GM19468 (cell line): ENCODE data around the gene C5.
A peak's percentile ranks its signal among the peaks of the same experiment; 100 is the strongest.
"Not testable (repeated sequence)": the region's sequence is repeated elsewhere in the genome, so short reads cannot be mapped to it uniquely, and the experiment has no call there.

Experiments used
- ATAC-seq: cut with Tn5 transposase; IDR thresholded peaks from one replicate; pipeline ENCODE4 v1.9.1; 2021; ENCODE audit warnings: mild to moderate bottlenecking, moderate library complexity, moderate number of reproducible peaks; ENCODE audit not compliant: unreplicated experiment; ENCODE audit errors: extremely low read depth

C5 gene

DNA sequence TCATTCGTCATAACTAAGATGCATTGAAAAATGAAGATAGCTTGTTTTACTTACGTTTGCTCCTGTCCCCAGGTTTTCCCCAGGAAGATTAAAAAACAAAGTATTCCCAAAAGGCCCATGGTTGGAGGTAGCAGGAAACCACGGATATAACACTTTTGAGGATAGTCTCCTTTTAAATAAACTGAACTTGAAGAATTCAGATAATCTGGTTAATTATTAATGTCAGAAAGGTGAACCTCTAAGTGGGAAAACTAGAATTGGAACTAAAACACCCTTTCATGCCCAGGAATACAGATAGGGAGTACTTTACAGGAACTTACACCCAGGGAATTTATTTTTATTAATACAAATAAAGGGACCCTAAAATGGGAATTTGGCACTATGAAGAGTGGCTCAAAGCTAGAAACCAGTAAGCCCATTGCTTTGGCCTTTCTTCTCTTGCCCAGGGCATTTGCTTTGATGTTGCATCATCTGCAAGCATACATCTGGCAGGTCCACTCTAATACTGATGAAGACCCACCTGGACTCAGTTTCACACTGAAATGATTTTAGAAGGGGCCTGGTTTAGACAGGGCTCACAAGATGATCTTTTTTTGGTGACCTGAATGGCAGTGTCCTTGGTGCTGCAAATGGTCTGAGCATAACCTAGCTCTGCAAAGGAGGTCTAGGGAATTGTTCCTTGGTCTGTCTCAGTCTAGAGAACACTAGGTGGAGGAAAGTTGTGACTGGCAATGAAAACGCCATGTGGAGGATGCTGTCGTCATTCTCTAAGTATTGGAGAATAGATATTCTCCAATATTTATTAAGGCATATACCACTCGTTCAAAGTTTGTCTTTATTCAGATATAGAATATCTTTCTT, at the start of gene C5:
Gene C5, minus strand, starts transcription at position 148 of the 861 bp plus-strand sequence. Its CDS starts 29 bp downstream, at position 119.
- no peak for ATAC-seq

DNA sequence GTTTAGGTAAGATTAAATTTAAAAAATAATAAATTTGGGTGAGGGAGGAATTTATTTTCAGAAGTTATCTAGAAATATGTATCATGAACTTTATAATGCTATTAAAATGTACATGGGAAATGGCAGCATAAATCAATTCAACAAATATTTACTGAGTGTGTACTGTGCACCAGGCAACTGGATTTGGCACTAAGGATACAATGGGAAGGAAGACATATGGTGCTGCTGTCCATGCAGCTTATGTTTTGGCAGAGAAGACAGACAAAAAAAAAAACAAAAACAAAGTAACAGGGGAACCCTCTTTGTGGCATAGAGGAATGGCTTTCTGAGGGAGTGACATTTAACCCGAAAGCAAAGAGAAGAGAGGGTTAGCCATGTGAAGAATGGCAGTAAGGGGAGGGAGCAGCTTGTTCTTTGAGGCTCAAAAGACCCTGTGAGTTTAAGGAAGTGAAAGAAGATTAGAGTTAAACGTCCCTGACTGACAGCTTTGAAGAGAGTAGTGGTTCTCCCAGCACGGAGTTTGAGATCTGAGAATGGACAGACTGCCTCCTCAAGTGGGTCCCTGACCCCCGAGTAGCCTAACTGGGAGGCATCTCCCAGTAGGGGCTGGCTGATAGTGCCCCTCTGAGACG, 48.6 kb upstream of the C5 start:
- no peak for ATAC-seq

DNA sequence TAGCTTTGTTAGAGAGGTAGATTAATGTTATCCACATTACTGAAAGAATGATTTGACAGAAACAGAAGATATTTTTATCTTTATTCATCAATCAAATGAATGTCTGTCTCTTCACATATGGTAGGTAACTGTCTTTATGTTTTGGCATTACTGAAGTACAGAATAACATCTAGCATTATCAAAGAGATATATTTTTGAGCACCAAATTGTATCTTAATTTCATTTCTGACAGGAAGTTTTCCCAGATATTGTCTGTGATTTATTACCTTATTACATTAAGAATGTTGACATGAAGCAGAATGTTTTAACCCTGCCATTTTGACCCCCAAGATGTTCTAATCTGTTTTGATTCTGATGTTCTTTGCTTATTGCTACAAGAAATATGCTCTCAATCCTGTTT, 45.0 kb upstream of the C5 start:
- ATAC-seq, result no peak

DNA sequence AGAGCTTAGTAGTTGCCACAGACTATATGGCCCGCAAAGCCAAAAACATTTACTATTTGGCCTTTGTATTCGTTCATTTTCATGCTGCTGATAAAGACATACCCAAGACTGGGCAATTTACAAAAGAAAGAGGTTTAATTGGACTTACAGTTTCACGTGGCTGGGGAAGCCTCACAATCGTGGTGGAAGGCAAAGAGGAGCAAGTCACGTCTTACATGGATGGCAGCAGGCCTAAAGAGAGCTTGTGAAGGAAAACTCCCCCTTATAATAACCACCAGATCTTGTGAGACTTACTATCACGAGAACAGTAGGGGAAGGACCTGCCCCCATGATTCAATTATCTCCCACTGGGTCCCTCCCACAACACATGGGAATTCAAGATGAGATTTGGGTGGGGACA, 40.7 kb upstream of the C5 start:
- ATAC-seq, result not testable (repeated sequence)

DNA sequence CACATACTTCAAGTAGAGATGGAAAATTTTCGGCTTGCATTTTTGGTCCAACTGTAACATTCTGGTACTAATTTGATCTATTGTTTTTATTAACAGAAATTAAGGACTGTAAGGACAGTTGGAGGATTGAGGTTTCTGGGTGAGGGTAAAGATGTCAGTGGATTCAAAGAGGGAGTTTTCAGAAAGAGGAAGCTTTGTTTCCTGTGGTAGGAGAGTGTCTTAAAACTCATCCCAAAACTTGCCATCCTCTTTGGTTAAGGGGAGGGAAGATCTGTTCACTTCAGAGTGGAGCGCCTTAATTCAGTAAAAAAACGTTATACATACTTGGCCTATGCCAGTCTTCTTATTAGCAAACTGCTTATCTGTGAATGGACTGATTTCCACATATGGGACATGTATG, 38.5 kb upstream of the C5 start:
- ATAC-seq, result no peak

DNA sequence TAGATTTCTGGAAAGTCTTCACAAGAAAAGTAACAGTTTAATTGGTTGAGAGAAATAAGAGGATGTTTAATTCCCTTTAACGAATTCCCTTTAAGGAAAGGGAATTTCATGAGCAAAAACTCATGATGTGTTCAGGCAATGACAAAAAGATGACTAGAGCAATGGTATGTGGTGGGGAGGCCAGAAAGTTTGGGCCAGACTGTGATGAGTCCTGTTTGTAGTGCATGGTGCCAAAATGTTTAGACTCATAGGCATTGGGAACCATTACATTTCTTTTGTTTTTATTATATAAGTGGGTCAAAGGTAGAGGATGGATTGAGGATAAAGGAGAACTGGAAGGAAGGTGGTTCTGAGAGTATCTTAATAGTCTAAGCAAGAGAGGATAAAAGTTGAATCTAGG, 35.6 kb upstream of the C5 start:
- ATAC-seq, result no peak

DNA sequence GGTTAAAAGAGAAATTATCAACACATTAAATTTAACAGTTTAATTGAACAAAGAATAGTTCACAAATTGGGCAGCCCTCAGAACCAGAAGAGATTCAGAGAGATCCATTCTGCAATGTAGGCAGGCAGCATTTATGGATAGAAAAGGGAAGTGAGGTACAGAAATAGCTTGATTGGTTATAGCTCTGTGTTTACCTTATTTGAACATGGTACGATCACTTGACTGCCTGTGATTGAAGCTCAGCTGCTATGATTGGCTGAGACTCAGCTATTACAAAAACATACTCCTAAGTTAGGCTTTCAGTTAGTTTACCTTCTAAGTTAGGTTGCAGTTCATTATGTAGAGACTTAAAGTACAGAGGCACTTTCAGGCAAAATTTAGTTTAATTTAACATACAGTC, 32.0 kb upstream of the C5 start:
- no peak for ATAC-seq

DNA sequence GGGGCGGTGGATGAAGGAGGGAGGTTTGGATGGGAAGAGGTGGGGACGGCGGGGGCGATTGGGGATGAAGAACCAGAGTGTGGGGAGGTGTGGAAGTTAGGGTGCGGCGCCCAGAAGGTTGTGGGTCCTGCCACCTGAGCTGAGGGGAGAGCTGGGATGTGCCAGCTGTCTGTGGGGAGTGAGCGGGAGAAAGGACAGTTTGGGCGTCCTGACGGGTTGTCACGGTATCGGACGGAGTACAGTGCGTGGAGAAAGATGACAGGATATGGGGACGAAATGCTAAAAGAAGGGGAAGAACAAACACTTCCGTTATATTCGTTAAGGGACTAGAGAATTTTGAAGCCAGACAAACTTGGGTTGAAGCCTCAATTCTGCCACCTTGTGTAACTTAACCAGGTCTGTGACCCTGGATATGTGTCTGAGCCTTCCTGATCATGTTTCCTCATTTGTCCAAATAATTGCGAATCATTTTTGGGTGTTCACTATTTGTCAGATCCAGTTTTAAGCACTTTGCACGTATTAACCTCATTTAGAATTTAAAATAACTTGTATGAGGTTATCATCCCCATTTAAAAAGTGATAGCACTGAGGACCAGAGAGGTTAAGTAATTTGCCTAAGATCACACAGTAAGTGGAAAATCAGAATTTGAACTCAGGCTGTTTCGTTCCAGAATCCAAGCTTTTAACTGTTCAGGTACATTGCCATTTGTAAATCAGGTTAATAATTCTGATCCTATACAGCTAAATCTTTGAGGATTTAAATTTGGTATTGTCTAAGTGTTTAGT, 25.4 kb upstream of the C5 start:
- no peak for ATAC-seq

DNA sequence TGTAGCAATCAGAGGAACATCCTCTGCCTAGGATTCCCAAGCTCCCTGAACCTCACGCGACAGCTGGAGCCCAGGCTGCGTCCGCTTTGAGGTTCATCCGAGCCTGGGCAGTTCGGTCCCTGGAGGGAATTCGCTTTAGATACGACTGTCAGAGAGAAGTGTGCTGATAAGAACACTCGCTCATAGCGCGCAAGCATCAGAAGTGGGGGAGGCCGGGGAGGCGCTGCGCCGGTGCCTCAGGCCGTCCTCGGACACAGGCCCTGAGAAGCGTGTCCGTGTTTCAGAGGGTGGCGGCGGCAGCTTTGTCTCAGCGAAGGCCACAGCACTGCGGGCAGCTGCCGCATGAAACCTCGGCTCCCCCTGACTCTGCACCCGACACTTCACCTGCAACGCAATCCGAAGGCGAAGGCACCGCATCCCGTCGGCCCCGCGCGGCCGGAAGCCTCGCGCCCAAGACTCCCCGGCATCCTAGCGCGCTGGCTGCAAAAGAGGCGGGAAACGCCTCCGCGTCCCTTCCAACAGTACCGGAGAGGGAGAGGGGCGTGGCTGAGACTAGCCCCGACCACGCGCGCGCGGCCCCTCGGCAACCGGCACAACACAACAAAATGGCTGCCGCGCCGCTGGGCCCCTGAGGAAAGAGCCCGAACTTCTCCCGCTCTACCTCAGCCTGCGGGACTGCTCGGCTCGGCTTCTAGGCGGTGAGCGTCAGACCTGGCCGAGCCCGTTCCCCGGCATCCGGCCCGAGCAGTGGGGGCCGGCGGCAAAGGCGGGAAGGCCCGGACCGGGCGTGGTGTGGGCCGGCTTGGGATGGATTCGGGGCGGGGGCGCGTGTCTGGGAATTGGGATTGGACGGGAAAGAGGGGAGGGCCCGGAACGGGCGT, 24.5 kb upstream of the C5 start, which contains the start of gene CNTRL:
Gene CNTRL, plus strand, starts transcription at position 586 of the 881 bp plus-strand sequence. CDS start 13,372 bp downstream, outside the sequence.
- ATAC-seq, result peak; percentile 50

DNA sequence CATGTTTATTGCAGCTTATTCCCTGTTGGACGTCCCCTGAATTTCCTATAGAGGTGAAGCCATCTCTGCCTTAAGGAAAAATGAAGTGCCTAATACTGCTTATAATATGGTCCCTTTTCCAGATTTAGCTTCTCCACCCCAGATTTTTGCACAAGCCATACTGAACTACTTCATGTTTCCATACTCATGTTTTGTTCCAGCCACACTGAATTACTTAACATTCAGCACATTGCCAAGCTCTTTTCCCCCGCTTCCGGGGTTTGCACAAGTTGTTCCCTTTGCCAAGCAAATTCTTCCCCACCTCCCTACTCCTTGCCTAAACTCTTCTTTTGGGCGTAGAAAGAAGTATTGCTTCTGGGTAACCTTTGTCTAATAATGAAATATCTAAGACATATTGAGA, 23.0 kb upstream of the C5 start:
- ATAC-seq, result no peak

DNA sequence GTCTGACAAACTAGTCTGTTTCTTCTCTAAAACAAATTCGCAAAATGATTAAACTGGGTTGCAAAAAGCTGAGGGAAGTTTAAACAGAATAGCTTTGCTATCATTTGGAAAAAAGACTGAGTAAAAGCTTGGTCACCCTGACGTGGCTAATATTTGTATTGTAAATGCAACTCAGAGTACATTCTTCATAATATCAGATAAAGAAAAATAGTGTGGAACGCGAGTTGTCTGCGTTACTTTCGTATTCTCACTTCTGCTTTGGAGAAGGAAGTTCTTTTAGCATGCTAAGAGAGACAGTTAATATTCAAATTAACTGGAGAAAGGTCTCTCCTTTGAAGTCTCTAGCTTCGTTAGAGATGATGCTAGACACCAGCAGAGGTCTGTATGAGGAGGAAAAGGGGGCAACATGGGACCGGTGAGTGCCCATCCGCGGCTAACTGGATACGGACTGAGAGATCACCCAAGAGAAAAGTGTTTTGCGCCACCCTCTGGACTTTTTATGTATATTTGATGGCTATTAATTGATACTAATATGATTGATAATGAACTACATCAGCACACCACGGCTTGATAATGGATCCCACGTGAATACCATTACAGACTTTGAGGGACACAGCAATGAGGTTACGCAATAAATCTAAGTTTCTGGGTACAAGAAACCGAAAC, 21.8 kb upstream of the C5 start:
- peak; percentile 24 for ATAC-seq

DNA sequence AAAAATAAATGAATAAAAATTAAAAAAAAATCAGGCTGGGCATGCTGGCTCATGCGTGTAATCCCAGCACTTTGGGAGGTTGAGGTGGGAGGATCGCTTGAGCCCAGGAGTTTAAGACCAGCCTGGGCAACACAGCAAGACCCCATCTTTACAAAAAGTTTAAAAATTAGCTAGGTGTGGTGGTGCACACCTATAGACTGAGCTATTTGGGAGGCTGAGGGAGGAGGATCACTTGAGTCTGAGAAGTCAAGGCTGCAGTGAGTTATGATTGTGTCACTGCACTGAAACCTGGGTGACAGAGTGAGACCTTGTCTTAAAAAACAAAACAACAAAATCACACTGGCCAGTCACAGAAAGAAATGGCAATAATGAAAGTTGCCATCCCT, 21.3 kb upstream of the C5 start:
- ATAC-seq, result no peak

DNA sequence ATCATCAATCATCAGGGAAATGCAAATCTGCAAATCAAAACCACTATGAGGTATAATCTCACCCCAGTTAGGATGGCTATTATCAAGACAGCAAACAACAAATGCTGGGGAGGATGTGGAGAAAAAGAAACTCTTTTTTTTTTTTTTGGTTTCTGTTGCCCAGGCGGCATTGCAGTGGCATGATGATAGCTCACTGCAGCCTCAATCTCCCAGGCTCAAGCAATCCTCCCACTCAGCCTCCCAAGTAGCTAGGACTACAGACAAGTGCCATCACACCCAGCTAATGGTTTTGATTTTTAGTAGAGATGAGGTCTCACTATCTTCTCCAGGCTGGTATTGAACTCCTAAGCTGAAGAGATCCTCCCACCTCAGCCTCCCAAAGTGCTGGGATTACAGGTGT, 19.3 kb upstream of the C5 start:
- ATAC-seq, result no peak

DNA sequence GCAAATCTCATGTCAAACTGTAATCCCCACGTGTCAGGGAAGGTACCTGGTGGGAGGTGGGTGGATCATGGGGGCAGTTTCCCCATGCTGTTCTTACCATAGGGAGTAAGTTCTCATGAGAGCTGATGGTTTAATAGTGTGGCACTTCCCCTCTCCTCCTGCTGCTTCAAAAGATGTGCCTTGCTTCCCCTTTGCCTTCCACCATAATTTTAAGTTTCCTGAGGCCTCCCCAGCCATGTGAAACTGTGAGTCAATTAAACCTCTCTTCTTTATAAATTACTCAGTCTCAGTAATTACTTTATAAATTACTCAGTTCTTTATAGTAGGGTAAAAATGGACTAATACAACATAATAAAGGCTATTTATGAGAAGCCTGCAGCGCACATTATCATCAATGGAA, 17.6 kb upstream of the C5 start:
- ATAC-seq, result no peak

DNA sequence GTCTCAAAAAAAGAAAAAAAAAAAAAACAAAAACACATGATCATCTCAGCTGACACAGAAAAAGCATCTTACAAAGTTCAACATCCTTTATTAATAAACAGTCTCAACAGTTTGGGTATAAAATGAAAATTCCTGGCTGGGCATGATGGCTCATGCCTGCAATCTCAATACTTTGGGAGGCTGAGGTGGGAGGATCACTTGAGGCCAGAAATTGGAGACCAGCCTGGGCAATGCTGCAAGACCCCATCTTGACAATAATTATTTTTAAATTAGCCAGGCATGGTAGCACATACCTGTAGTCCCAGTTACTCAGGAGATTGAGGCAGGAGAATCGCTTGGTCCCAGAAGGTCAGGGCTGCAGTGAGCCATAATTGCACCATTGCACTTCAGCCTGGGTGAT, 16.8 kb upstream of the C5 start:
- no peak for ATAC-seq

DNA sequence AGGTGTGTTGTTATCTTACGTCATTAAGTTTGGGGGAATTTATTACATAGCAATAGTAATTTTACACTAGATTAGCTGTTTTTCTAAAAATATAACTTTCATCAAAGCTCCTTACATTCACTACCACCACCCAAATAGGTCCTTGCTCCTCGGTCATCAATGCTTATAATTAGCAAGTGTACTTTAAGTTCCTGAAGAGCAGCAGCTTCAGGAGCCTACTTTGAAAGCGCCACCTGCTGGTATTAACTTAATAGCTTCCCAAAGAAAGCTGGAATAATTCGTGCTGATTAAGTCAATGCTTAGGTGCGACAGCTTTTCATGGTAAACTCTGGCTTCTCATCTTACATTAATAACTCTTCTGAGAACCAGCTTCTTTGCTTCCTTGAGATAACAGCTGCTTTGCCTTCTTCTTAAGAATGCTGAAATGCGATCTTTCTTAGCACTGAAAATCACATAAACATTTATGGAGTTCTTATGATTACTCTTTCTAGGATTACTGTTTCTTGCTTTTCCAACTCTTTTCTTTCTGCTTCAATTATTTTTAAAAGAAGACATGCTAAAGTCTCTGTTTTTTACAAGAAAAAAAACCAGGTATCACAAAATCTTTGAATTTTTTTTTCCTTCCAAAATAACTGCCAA, 10.0 kb upstream of the C5 start:
- no peak for ATAC-seq

DNA sequence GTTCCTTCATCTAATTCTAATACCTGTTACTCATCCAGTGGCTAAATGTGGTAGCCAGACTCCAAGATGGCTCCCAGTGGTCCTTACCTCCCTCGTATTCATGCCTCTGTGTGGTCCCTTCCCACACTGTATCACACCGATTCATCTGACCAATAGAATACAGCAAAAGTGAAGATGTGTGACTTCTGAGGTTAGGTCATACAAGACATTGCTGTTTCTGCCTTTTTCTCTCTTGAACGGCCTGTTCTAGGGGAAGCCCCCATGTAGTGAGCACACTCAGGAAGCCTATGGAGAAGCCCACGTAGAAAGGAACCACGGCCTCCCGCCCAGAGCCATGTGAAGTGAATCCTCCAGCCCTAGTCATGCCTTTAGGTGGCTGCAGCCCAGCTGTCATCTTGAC, 9.4 kb upstream of the C5 start:
- no peak for ATAC-seq

DNA sequence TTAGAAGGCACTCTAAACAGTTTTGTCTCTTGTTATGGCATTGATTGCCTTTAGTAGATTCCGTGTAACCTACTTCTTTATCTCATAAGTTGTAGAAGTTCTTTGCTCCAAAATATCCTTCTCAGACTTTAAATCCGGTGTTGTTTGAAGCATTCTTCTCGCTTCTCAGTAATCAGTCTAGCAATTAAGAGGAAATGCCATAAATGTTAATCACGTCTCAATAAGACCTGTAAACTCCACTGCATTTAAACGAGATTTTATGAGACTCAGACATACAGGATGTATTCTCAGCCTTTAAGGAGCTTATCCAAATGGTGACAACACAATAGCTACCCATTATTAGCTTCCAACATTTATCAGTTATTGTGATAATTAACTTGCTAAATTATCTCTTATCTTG, 7.7 kb upstream of the C5 start:
- ATAC-seq, result no peak

DNA sequence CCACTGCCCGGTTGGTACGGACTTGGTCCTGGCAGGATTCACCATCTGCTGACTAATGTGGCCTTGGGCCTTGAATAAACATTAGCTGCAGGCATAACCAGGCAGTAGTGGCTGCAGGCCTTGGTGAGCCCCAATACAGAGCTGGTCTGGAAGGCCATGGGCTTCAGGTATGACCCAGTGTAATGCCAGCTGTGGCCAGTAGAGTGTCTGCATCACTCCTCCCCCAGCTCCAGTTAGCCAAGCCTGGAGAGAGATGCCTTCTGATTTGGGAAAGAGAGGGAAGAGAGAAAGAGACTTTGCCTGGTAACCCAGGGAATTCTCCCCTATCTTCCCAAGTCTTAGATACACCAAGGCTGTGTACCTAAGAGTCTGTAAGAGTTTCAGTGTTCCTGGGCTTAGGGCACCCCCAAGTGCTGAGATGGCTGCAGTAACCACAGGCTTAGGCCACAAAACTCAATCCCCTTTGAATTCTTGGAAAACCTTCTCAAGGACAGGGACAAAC, 5.6 kb upstream of the C5 start:
- ATAC-seq, result no peak
